Activated CD8-positive, alpha-beta T cell treated with anti-CD3 and anti-CD28 coated beads for 36 hours (primary cell): ENCODE measurements around the gene CBX6. TPM values are rescaled to one million over a fixed set of nuclear protein-coding genes. Genes with fewer than 3 reads are reported as not detected.

ENCODE experiments used
- ATAC-seq: fragments of 200-7000 bp; cut with Tn5 transposase; one replicate; pipeline ENCODE4 v1.10.0; 2021; ENCODE audit warnings: mild to moderate bottlenecking, moderate library complexity
- CTCF ChIA-PET: fragments of 350-600 bp; sonication (Branson Sonifier 250); formaldehyde crosslinking; loops from one replicate; lab custom pipeline; 2021; ENCODE audit warnings: antibody characterized with exemption; lab: Charles Lee
- POLR2A ChIA-PET: fragments of 350-600 bp; sonication (Branson Sonifier 250); formaldehyde crosslinking; loops from one replicate; lab custom pipeline; 2021; ENCODE audit warnings: antibody characterized with exemption; lab: Charles Lee
- DNase-seq: peaks from one replicate; pipeline ENCODE4 v3.0.0-alpha.2; 2020
- H3K27ac Mint-ChIP-seq: one replicate; pipeline ENCODE4 v1.8.0; 2021; ENCODE audit warnings: mild to moderate bottlenecking, mixed read lengths
- H3K27me3 Mint-ChIP-seq: one replicate; pipeline ENCODE4 v1.8.0; 2021; ENCODE audit warnings: mixed read lengths
- H3K36me3 Mint-ChIP-seq: one replicate; pipeline ENCODE4 v1.8.0; 2021; ENCODE audit warnings: low read depth, mixed read lengths
- H3K4me1 Mint-ChIP-seq: one replicate; pipeline ENCODE4 v1.8.0; 2021; ENCODE audit warnings: low read depth, mixed read lengths
- H3K4me3 Mint-ChIP-seq: one replicate; pipeline ENCODE4 v1.8.0; 2021; ENCODE audit warnings: mild to moderate bottlenecking, moderate library complexity, mixed read lengths
- H3K9me3 Mint-ChIP-seq: one replicate; pipeline ENCODE4 v1.8.0; 2021; ENCODE audit warnings: mixed read lengths
- intact Hi-C: fragments of 100-400 bp; cut with micrococcal nuclease; formaldehyde crosslinking; loops from one replicate; pipeline ENCODE4 v1.10.0; 2022
- total RNA-seq, 2 experiments: library from RNA; stranded (reverse); gene quantifications; one replicate each; pipeline ENCODE4 v1.2.3, GENCODE V29; 2021
- TF ChIP-seq, protein P1 (sequence below): fragments of 200-600 bp; IDR thresholded peaks from one replicate; pipeline ENCODE4 v1.8.0; 2022; ENCODE audit warnings: antibody characterized with exemption, mild to moderate bottlenecking

CBX6 gene
- total RNA-seq, 2 experiments from 2014 or later, result 97.7 to 99.4 TPM

DNA sequence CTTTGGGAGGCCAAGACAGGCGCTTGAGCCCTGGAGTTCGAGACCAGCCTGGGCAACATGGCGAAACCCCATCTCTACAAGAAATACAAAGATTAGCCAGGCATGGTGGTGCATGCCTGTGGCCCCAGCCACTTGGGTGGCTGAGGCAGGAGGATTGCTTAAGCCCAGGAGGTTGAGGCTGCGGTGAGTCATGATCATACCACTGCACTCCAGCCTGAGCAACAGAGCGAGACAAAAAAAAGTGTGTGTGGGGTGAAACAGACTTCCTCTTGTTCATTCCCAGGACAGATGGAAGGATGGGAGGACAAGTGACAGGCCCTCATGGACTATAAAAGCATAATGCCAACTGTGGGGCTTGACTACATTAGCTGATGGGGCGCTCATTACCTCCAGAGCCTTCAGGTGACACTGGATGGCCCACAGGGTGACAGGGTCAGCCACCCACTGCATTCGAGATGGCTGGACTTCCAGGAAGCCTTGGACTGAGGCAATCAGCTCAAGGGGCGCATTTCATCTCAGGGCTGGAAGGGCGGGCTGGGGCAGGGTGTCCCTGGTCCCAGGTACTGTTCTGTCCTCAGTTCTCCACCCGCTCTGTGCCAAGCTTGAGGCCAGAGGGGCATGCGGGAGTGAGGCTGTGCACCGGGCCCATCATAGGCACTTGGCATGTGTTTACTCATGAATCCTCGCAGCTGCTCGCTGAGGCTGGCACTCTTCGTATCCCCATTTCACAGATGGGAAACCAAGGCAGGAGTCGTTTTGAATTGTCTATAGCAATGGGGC is 40.7 kb downstream of the CBX6 start:
- H3K4me3 Mint-ChIP-seq, result no peak overlapping the region
- DNase-seq, result no peak
- POLR2A ChIA-PET, result no interaction called here
- H3K27ac Mint-ChIP-seq, result no peak overlapping the region
- H3K27me3 Mint-ChIP-seq, result no peaks in the 10 kb centered on the region
- no peaks in the 10 kb centered on the region for H3K4me1 Mint-ChIP-seq
- no peaks in the 10 kb centered on the region for H3K9me3 Mint-ChIP-seq
- CTCF ChIA-PET, result no interaction called here
- ATAC-seq, result no peak
- TF ChIP-seq, protein P1, sequence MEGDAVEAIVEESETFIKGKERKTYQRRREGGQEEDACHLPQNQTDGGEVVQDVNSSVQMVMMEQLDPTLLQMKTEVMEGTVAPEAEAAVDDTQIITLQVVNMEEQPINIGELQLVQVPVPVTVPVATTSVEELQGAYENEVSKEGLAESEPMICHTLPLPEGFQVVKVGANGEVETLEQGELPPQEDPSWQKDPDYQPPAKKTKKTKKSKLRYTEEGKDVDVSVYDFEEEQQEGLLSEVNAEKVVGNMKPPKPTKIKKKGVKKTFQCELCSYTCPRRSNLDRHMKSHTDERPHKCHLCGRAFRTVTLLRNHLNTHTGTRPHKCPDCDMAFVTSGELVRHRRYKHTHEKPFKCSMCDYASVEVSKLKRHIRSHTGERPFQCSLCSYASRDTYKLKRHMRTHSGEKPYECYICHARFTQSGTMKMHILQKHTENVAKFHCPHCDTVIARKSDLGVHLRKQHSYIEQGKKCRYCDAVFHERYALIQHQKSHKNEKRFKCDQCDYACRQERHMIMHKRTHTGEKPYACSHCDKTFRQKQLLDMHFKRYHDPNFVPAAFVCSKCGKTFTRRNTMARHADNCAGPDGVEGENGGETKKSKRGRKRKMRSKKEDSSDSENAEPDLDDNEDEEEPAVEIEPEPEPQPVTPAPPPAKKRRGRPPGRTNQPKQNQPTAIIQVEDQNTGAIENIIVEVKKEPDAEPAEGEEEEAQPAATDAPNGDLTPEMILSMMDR, result no peak
- intact Hi-C loops, result no loop called here
- H3K36me3 Mint-ChIP-seq, result no peaks in the 10 kb centered on the region

DNA sequence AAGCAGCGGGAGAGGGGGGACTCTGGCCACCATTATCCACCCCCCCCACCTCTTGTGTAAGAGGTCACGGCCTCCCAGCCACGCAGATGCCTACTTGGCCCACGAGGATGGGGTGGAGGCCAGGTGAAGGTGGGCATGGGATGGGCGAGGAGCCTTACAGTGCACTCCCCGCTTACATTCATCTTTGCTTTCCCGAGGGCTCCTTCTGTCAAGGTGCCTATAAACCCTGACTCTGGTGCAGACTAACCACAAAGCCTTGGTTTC is 41.2 kb downstream of the CBX6 start:
- Mint-ChIP-seq H3K9me3 (no peaks in the 10 kb centered on the region), H3K4me1 (no peaks in the 10 kb centered on the region), H3K36me3 (no peaks in the 10 kb centered on the region), H3K4me3 (no peak overlapping the region), H3K27ac (no peak overlapping the region), H3K27me3 (no peaks in the 10 kb centered on the region)
- ChIA-PET CTCF (no interaction called here), POLR2A (no interaction called here)
- TF ChIP-seq, protein P1, result no peak
- intact Hi-C loops, result no loop called here
- ATAC-seq (no peak), DNase-seq (no peak)

DNA sequence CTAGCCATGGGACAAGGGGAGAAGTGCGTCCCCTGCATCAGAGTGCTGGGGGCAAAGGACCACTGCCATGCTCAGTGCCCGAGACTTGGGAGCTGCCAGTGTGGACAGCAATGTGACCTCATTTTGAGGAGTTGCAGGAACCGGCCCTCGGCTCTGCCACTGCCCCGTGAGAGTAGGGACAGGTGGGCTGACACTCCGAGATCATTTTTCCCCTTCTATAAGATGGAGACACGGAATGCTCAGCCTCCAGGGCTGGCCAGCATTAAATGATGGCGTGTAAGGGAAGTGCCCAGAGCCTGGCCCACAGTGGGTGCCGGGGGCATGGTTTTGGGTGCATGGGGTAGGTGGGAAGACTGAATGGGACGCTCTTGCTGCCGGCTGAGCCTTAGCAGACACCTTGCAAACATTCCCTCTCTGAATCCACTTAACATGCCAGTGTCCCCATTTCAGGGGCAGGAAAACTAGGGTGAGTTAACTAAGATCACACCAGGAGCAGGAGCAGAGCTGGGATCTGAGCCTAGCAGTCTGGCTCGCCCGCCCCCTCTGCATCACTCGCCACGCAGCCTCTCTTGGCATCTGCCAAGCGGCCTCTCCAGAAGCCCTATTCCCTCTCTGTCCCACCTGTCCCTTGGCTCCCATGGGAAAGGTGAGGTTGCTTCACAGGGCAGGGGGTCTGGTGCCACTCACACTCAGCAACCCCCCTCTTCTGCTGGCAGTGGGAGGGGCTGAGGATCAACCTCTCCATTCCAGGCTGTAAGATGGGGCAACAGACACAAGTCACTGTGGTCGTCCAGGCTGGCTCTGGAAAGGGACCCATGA is 41.8 kb downstream of the CBX6 start:
- ChIA-PET POLR2A (no interaction called here), CTCF (no interaction called here)
- TF ChIP-seq, protein P1, result no peak
- Mint-ChIP-seq H3K9me3 (no peaks in the 10 kb centered on the region), H3K36me3 (no peaks in the 10 kb centered on the region), H3K27me3 (no peaks in the 10 kb centered on the region), H3K27ac (no peak overlapping the region), H3K4me1 (no peaks in the 10 kb centered on the region), H3K4me3 (no peak overlapping the region)
- ATAC-seq (no peak), DNase-seq (no peak)
- intact Hi-C loops, result no loop called here

DNA sequence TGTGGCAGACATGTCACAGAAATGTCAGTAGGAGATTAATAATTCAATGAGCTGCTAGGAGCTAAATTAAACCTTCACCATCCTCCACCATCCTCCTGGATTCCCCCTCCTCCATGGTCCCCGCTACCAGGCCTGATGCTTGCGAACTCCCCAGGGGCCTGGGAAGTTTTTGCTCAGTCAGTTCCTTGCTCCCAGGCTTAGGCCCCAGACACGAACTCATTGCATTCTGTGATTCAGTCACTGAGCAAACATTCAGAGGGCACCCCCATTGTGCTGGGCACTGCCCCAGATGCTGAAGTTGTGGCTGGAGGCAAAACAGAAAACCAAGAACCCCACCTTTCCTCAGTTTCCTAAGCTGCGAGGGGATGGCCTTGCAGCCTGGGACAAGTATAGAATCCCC is 42.5 kb downstream of the CBX6 start:
- no peaks in the 10 kb centered on the region for H3K27me3 Mint-ChIP-seq
- ChIA-PET CTCF (no interaction called here), POLR2A (interaction anchor here (0.6 to 1.2 kb wide), 2 partner anchors 10 to 15 kb away, joined by 3 read pairs; partner anchors contain the start of gene NPTXR)
- H3K9me3 Mint-ChIP-seq, result no peaks in the 10 kb centered on the region
- no peaks in the 10 kb centered on the region for H3K36me3 Mint-ChIP-seq
- intact Hi-C loops, result no loop called here
- no peak overlapping the region for H3K27ac Mint-ChIP-seq
- DNase-seq, result no peak
- no peaks in the 10 kb centered on the region for H3K4me1 Mint-ChIP-seq
- TF ChIP-seq, protein P1, result no peak
- ATAC-seq, result no peak
- no peak overlapping the region for H3K4me3 Mint-ChIP-seq

DNA sequence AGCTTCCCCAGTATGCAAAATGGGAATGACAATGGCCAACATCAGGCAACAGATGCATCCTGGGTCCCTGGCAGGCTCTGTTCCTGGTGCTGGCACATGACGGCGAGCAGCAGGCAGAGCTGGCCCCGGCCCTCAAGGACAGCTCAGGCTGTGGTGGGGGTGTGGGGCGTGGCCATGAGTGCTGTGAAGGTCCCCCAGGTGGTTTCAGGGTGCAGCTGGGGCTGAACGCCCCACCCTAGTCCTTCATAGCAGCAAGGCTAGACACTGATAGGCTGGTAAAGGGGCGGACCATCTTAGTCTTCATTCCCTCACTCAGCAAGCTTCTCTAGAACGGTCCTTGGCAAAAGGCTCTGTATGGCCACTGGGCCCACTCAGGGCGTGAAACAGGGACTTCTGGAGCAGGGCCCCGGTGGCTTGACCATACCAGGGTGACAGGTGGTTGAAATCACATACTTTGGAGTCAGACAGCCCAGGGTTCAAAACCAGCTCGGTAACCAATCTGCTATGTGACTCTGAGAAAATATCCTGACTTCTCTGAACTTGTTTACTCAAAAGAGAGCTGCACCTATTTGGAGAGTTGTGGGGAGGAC is 43.3 kb downstream of the CBX6 start:
- no peaks in the 10 kb centered on the region for H3K9me3 Mint-ChIP-seq
- ATAC-seq (no peak), DNase-seq (no peak)
- no peaks in the 10 kb centered on the region for H3K4me1 Mint-ChIP-seq
- intact Hi-C loops, result no loop called here
- H3K36me3 Mint-ChIP-seq, result no peaks in the 10 kb centered on the region
- no peaks in the 10 kb centered on the region for H3K27me3 Mint-ChIP-seq
- POLR2A ChIA-PET, result interaction anchor here (0.6 to 1.2 kb wide), 2 partner anchors 10 to 15 kb away, joined by 3 read pairs; partner anchors contain the start of gene NPTXR
- CTCF ChIA-PET, result no interaction called here
- no peak overlapping the region for H3K4me3 Mint-ChIP-seq
- TF ChIP-seq, protein P1, result no peak
- H3K27ac Mint-ChIP-seq, result no peak overlapping the region
